Gastrocnemius medialis (tissue), 4 donors: ENCODE data around the gene CCDC186.
"Not testable (repeated sequence)": the region's sequence is repeated elsewhere in the genome, so short reads cannot be mapped to it uniquely, and the experiment has no call there.

ENCODE experiments used
- CTCF ChIP-seq, 5 experiments: fragments of 450-650 bp in 3 of 5; fragments of 200-600 bp in 2 of 5; sonication (generic) in 2 of 5; IDR thresholded peaks in 4 of 5; conservative IDR thresholded peaks in 1 of 5; 1 replicate in 4 of 5; 2 replicates in 1 of 5; pipeline ENCODE4 v1.5.1; 2016 to 2019; ENCODE audit warnings: antibody characterized with exemption in 5 of 5, mild to moderate bottlenecking in 3 of 5, moderate library complexity in 3 of 5
- POLR2A ChIP-seq, 2 donors: fragments of 450-650 bp; IDR thresholded peaks; one replicate each; pipeline ENCODE4 v1.6.1; 2017; ENCODE audit warnings: antibody characterized with exemption in 2 of 2, mild to moderate bottlenecking in 2 of 2, moderate library complexity in 2 of 2

GRCh38 chr10:114140827-114141226 lies 33.2 kb downstream of the CCDC186 start:
- not testable (repeated sequence) for TF ChIP-seq POLR2A (IDR thresholded peaks at IDR 0.05); CTCF (IDR thresholded peaks at IDR 0.05 in 4 of 5, conservative IDR thresholded peaks at IDR 0.05 in 1 of 5)
